ENCODE data around the gene PLCH2. TPM values are rescaled to one million over a fixed set of nuclear protein-coding genes. Genes with fewer than 3 reads are reported as not detected.

PLCH2 gene
- total RNA-seq, 1 experiment from 2014 or later = not detected

GRCh38 chr1:2480236-2480985 lies 4.3 kb downstream of the PLCH2 start:
- ChIA-PET POLR2A (ENCODE audit: low non-redundant PET) (no interaction called here), CTCF (no interaction called here)
- no peaks in the 10 kb centered on the region for H3K36me3 ChIP-seq (ENCODE audit: insufficient read depth, low read length, poor library complexity, severe bottlenecking)
- H3K9me3 ChIP-seq (ENCODE audit: low read depth, low read length, poor library complexity, severe bottlenecking) = no peaks in the 10 kb centered on the region
- peak overlapping the region; percentile 54 for H3K27ac ChIP-seq (ENCODE audit: low read depth, low read length, poor library complexity, severe bottlenecking)
- H3K27me3 ChIP-seq (replicated peaks; ENCODE audit: insufficient read depth, low read depth, low read length, poor library complexity) = no peaks in the 10 kb centered on the region
- BruUV-seq (replicated peaks) = no TSS peak
- H3K4me3 ChIP-seq (ENCODE audit: low read depth, low read length, poor library complexity, severe bottlenecking) = no peak overlapping the region
- intact Hi-C loops (cut with micrococcal nuclease; ENCODE audit: unreplicated experiment) = no loop called here
- DNase-seq (ENCODE audit: low spot score) = peak; percentile 73
- peaks cover 13% of the 10 kb centered on the region for H3K4me1 ChIP-seq (ENCODE audit: insufficient read depth, low read length, poor library complexity, severe bottlenecking)
- TF ChIP-seq EZH2 (IDR thresholded peaks at IDR 0.05; ENCODE audit: borderline replicate concordance, low read depth, low read length, poor library complexity, severe bottlenecking) (no peak), CTCF (conservative IDR thresholded peaks at IDR 0.05; ENCODE audit: low read depth, low read length) (no peak)

- BruUV-seq (replicated peaks) = no TSS peak
- ChIA-PET CTCF (no interaction called here), POLR2A (ENCODE audit: low non-redundant PET) (interaction anchor here (0.6 kb wide), 1 partner anchor 45 kb away, joined by 10 read pairs; the partner anchor contains the start of gene PANK4)
- DNase-seq (ENCODE audit: low spot score) = no peak
- H3K4me1 ChIP-seq (ENCODE audit: insufficient read depth, low read length, poor library complexity, severe bottlenecking) = peaks cover 13% of the 10 kb centered on the region
- no peak for TF ChIP-seq EZH2 (IDR thresholded peaks at IDR 0.05; ENCODE audit: borderline replicate concordance, low read depth, low read length, poor library complexity, severe bottlenecking)
- no peak for TF ChIP-seq CTCF (conservative IDR thresholded peaks at IDR 0.05; ENCODE audit: low read depth, low read length)
- peak overlapping the region; percentile 54 for H3K27ac ChIP-seq (ENCODE audit: low read depth, low read length, poor library complexity, severe bottlenecking)
- intact Hi-C loops (cut with micrococcal nuclease; ENCODE audit: unreplicated experiment) = no loop called here
- H3K27me3 ChIP-seq (replicated peaks; ENCODE audit: insufficient read depth, low read depth, low read length, poor library complexity) = no peaks in the 10 kb centered on the region
- H3K4me3 ChIP-seq (ENCODE audit: low read depth, low read length, poor library complexity, severe bottlenecking) = no peak overlapping the region
- no peaks in the 10 kb centered on the region for H3K36me3 ChIP-seq (ENCODE audit: insufficient read depth, low read length, poor library complexity, severe bottlenecking)
- H3K9me3 ChIP-seq (ENCODE audit: low read depth, low read length, poor library complexity, severe bottlenecking) = no peaks in the 10 kb centered on the region
Observed at GRCh38 chr1:2480986-2481364, 4.9 kb downstream of the PLCH2 start.

- Histone ChIP-seq H3K4me3 (ENCODE audit: low read depth, low read length, poor library complexity, severe bottlenecking) (no peak overlapping the region), H3K27me3 (replicated peaks; ENCODE audit: insufficient read depth, low read depth, low read length, poor library complexity) (no peaks in the 10 kb centered on the region), H3K4me1 (ENCODE audit: insufficient read depth, low read length, poor library complexity, severe bottlenecking) (peaks cover 13% of the 10 kb centered on the region), H3K36me3 (ENCODE audit: insufficient read depth, low read length, poor library complexity, severe bottlenecking) (no peaks in the 10 kb centered on the region), H3K9me3 (ENCODE audit: low read depth, low read length, poor library complexity, severe bottlenecking) (no peaks in the 10 kb centered on the region), H3K27ac (ENCODE audit: low read depth, low read length, poor library complexity, severe bottlenecking) (no peak overlapping the region)
- no TSS peak for BruUV-seq (replicated peaks)
- TF ChIP-seq CTCF (conservative IDR thresholded peaks at IDR 0.05; ENCODE audit: low read depth, low read length) (no peak), EZH2 (IDR thresholded peaks at IDR 0.05; ENCODE audit: borderline replicate concordance, low read depth, low read length, poor library complexity, severe bottlenecking) (no peak)
- no peak for DNase-seq (ENCODE audit: low spot score)
- POLR2A ChIA-PET (ENCODE audit: low non-redundant PET) = no interaction called here
- intact Hi-C loops (cut with micrococcal nuclease; ENCODE audit: unreplicated experiment) = no loop called here
- CTCF ChIA-PET = no interaction called here
Observed at GRCh38 chr1:2481885-2482284, 5.8 kb downstream of the PLCH2 start.

Measured in A673 (cell line).